Omental fat pad (tissue), 4 donors: ENCODE measurements around the gene POSTN. TPM values are rescaled to one million over a fixed set of nuclear protein-coding genes. Genes with fewer than 3 reads are reported as not detected.
A peak's percentile ranks its signal among the peaks of the same experiment; 100 is the strongest.

Source experiments
- ATAC-seq: fragments of 150-250 bp; one replicate; pipeline ENCODE4 v1.9.1; 2016; ENCODE audit warnings: mild to moderate bottlenecking, moderate library complexity; ENCODE audit not compliant: low FRiP score
- DNase-seq: peaks from one replicate; pipeline ENCODE4 v3.0.0-alpha.2; 2019; ENCODE audit warnings: low spot score
- CTCF ChIP-seq, 3 donors: fragments of 450-650 bp; IDR thresholded peaks; one replicate each; pipeline ENCODE4 v1.5.1; 2016 to 2017; ENCODE audit warnings: antibody characterized with exemption in 3 of 3, mild to moderate bottlenecking in 3 of 3, moderate library complexity in 2 of 3
- total RNA-seq, 4 donors: library from RNA; depleted of rRNA; stranded (reverse); fragments of >200 nt; gene quantifications; one replicate each; pipeline ENCODE4 v1.1.0, GENCODE V29; 2016

The POSTN gene
- total RNA-seq, 4 donors from 2014 or later = 27.0 to 85.6 (median 36.6) TPM

GRCh38 chr13:37613638-37614037 lies 15.1 kb upstream of the POSTN start:
- ATAC-seq = no peak
- no peak for TF ChIP-seq CTCF (IDR thresholded peaks at IDR 0.05)
- DNase-seq = no peak

- TF ChIP-seq CTCF (IDR thresholded peaks at IDR 0.05) = no peak
- ATAC-seq (no peak), DNase-seq (no peak)
These were observed 14.7 kb upstream of the POSTN start for GRCh38 chr13:37613236-37613635.

GRCh38 chr13:37608750-37609339 lies 10.3 kb upstream of the POSTN start:
- DNase-seq = no peak
- ATAC-seq = no peak
- TF ChIP-seq CTCF (IDR thresholded peaks at IDR 0.05) = no peak

GRCh38 chr13:37602733-37603381 lies 4.3 kb upstream of the POSTN start:
- ATAC-seq (no peak), DNase-seq (no peak)
- peak in 1 of 3 donors; percentile 13 for TF ChIP-seq CTCF (IDR thresholded peaks at IDR 0.05)

- no peak for TF ChIP-seq CTCF (IDR thresholded peaks at IDR 0.05)
- DNase-seq (no peak), ATAC-seq (no peak)
These were observed 3.3 kb upstream of the POSTN start for GRCh38 chr13:37601648-37602440.

GRCh38 chr13:37599519-37599918 lies 951 bp upstream of the POSTN start:
- DNase-seq (no peak), ATAC-seq (no peak)
- TF ChIP-seq CTCF (IDR thresholded peaks at IDR 0.05) = no peak
